Stimulated activated CD4-positive, alpha-beta T cell treated with anti-CD3 and anti-CD28 coated beads, Interleukin-12 subunit alpha, Interleukin-12 subunit beta, amount 100 ng/mL, for 4 hours (primary cell): ENCODE measurements around the gene SNRPA1.

Experiments
- DNase-seq: peaks from one replicate; pipeline ENCODE4 v3.0.0-alpha.2; 2020

Gene SNRPA1

GRCh38 chr15:101233651-101234280 is 61.3 kb downstream of the SNRPA1 start:
- DNase-seq: no peak

DNA sequence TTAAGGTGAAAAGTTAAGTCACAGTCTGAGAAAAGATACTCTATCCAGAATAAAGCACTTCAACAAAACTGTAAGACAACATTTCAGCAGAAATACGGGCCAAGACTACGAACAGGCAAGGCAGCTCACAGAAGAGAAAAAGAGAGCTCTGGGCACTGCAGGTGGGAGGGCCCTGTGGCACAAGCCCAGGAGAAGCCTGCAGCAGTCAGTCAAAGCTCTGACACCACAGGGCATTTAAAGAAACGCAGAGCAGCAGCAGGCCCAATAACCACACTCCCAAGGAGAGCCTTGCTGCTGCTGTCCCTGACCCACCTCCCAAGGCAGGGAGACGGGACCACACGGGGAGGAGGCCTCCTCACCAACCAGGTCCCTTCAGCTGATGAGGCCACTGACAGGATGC is 62.4 kb downstream of the SNRPA1 start:
- no peak for DNase-seq
